Activated gamma-delta T cell treated with Interleukin-2 at 50 U/mL for 16 hours (primary cell): Measurements from ENCODE around the gene GAPT.
"Not testable (repeated sequence)": the region's sequence is repeated elsewhere in the genome, so short reads cannot be mapped to it uniquely, and the experiment has no call there.

ENCODE experiments used
- DNase-seq: peaks from one replicate; pipeline ENCODE4 v3.0.0-alpha.2; 2020

The GAPT gene

DNA sequence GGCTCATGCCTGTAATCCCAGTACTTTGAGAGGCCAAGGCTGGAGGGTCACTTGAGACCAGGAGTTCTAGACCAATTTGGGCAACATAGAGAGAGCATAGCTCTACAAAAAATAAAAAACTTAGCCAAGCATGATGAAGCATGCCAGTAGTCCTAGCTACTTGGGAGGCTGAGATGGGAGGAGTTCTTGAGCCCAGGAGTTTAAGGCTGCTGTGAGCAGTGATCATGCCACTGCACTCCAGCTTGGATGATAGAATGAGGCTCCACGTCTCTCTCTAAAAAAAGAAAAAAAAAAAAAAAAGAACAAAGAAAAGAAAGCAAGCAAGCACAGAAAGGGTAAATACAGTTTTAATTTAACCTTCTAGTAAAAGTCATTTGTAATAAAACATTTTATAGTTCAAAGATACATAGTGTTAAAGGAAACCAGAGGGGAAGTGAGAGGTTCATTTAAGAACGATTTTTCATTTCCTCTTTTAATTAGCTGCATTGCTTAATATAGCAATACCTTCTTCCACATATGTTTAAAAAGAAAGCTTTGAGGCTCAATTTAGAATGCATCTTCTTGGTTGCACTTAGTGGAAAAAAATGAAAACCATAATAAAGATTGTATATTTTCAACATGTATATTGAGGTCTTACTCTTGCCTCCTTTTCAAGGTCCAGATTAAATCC, 14.9 kb downstream of the GAPT start:
- no peak for DNase-seq

DNA sequence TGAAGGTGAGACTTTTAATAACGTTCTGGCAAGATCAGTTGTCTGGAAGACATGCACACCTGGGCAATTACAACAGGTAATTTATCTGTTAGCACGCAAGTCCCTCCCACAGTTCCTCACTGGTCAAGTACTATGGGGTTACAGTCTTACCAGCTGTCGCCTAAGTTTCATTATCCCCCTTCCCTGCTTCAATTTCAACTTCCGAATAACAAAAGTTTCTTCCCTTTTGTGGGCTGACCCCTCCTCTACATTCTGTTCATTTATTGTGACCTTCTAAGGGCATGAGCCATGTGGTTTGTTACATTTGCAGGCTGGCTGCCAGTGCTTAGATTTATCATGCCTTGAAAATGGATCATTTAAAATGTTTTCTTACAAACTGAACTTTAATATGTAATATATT, 16.5 kb downstream of the GAPT start:
- DNase-seq = no peak

DNA sequence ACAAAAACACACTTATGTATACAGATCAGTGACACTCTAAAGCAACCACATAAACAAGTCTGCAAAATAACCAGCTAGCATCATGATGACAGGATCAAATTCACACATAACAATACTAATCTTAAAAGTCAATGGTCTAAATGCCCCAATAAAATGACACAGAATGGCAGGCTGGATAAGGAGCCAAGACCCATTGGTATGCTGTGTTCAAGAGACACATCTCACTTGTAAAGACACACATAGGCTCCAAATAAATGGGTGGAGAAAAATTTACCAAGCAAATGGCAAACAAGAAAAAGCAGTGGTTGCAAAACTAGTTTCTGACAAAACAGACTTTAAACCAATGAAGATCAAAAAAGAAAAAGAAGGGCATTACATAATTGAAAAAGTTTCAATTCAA, 26.0 kb downstream of the GAPT start:
- no peak for DNase-seq

DNA sequence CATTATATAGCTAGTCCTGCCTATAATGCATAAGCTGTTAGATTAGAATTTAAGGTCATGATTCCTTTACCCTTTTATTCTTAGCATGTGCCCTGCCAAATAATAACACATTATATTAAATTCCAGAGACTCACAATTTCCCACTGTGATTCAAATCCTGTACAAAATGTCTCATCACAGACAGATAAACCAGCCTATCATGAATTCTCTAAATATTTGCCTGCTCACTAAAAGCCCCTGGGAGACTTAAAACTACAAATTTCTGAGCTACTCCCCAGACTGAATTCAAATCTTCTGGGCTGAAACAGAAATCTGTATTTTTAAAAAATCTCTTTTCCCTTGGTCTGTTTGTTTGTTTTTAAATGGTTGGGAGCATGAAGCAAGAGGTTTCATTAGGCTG, 32.7 kb downstream of the GAPT start:
- no peak for DNase-seq

DNA sequence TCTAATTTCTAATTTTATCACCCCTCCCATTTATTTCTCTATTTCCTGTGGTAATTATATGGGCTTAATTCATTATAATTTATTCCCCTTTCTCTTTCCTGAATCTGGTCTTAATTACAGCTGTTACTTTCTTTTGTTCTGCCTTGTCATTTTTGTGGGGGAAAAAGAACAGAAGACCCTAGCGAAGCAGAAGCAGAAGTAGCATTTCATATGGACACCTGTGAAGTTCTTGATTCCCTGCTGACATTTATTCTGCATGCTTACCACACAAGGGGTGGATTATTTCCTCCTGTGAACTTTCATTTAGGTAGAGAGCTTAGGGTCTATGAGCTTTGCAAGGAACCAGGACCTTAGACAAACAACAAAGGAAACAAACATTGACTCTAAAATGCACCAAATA, 33.3 kb downstream of the GAPT start:
- no peak for DNase-seq

DNA sequence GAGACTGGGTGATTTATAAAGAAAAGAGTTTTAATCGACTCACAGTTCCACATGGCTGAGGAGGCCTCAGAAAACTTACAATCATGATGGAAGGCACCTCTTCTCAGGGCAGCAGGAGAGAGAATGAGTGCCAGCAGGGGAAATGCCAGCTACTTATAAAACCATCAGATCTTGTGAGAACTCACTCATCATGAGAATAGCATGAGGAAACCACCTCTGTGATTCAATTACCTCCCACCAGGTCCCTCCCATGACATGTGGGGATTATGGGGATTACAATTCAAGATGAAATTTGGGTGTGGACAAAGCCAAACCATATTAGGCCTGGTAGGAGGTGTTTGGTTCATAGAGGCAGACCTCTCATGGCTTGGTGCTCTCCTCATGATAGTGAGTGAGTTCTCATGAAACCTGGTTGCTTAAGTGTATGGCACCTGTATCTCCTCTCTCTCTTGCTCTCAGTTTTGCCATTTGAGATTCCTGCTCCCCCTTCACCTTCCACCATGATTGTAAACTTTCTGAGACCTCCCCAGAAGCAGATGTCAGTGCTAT, 39.8 kb downstream of the GAPT start:
- DNase-seq = no peak

DNA sequence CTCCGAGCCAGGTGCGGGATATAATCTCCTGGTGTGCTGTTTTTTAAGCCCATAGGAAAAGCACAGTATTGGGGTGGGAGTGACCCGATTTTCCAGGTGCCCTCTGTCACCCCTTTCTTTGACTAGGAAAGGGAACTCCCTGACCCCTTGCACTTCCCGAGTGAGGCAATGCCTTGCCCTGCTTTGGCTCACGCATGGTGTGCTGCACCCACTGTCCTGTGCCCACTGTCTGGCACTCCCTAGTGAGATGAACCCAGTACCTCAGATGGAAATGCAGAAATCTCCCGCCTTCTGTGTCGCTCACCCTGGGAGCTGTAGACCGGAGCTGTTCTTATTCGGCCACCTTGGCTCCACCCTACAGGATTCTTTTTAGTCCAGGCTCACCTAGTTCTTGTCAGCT, 50.7 kb downstream of the GAPT start:
- not testable (repeated sequence) for DNase-seq

DNA sequence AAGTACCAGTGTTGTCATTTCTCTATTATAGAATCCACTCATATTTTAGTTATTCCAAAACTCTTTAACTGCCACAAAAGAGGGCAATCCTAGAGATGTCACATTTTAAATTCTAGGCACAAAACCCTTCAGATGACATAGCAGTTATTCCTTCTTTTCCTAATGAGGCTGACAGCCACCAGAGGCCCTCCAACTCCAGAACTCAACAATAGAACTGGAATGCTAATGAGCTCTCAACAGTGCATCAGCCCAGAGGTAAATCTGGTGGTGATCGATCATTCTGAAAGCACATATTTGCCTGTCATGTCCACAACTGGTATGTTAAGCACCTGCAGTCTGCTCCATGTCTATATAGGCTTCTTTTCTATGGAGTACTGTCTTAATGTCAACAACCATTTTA, 51.5 kb downstream of the GAPT start:
- DNase-seq = no peak

DNA sequence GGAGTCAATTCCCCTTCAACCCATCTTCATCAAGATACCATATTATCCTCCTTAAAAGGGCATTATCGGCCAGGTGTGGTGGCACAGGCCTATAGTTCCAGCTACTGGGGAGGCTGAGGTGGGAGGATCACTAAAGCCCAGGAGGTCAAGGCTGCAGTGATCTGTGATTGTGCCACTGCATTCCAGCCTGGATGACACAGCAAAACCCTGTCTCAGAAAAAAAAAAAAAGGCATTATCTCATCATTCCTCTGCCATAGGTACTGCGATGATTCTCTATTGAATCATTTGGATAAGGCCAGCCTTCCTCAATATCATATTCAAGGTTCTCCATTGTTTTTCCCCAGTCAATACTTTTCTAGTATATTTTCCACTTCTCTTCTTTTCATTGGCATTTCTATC, 52.5 kb downstream of the GAPT start:
- no peak for DNase-seq

DNA sequence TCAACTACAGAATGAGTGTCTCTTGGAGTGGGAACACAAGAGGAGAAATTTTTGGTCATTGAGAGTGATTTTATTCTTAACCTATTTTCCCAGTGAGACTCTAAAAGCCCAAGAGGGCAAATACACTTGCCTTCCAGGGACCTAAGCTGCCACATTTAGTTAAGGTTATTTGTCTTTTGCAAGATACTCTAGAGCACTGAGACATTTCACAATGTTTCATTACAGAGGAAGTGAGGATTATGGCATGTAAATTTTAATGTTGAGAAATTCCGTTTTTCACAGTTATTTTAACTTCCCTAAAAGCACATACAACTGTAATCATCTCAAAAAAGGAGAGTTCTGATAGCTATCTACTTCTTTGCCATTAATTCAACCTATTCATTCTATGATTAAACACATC, 53.0 kb downstream of the GAPT start:
- DNase-seq = no peak

DNA sequence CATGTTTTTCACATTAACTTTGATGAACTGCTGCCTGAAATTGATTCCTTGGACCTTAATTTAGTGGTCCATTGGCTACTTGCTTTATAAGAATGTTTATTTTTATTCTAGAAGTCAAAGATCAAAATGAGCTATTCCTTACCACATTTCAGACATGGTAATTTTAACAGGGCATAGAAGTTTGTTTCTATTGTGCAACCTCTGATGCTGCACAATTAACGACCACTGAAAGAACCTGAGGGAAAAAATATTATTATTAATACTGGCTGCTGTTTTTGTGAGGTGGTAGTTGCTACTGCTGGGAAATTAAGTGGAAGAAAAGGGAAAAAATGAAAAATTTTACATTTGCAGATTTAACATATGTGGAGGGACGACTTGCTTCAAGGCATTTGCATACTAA, 53.7 kb downstream of the GAPT start:
- DNase-seq = no peak

DNA sequence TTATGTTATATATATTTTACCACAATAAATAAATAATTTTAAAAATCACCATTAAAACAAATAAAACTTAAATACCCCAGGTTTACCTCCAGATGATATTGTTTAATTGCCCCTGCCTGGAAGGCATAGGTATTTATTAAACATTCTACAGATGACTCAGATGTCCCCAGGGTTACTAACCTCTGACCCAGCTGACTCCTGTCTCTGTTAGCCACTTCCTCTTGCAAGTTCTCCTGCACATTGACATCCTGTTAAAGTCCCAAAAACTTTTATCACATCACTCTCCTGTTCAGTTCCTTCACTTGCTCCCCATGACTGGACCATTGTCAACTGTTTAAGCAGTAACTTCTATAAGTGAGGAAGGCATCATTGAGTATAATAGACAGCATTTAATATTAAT, 54.7 kb downstream of the GAPT start:
- DNase-seq = no peak
